IPS-20b (cell line): ENCODE data around the gene TNIP1.

Experiments
- H3K27ac ChIP-seq: one replicate; pipeline ENCODE4 v1.5.1; 2013; ENCODE audit warnings: low read length
- H3K27me3 ChIP-seq: 2 replicates; pipeline ENCODE4 v1.6.1; 2013; ENCODE audit warnings: mild to moderate bottlenecking, low read length, inconsistent platforms; ENCODE audit not compliant: insufficient read depth
- H3K36me3 ChIP-seq: 2 replicates; pipeline ENCODE4 v1.6.1; 2013; ENCODE audit warnings: low read depth, mild to moderate bottlenecking, inconsistent platforms, low read length, moderate library complexity; ENCODE audit not compliant: insufficient read depth
- H3K4me1 ChIP-seq: 2 replicates; pipeline ENCODE4 v1.6.1; 2013; ENCODE audit warnings: mild to moderate bottlenecking, control low read depth, inconsistent platforms, low read length, moderate library complexity; ENCODE audit not compliant: insufficient read depth
- H3K4me3 ChIP-seq: 2 replicates; pipeline ENCODE4 v1.5.1; 2013; ENCODE audit warnings: mild to moderate bottlenecking, low read length, inconsistent platforms
- H3K9ac ChIP-seq: 2 replicates; pipeline ENCODE4 v1.6.1; 2013; ENCODE audit warnings: low read depth, mild to moderate bottlenecking, inconsistent platforms, low read length, moderate library complexity
- H3K9me3 ChIP-seq: 2 replicates; pipeline ENCODE4 v1.6.1; 2013; ENCODE audit warnings: mild to moderate bottlenecking, low read depth, low read length, inconsistent platforms; ENCODE audit not compliant: insufficient read depth

The TNIP1 gene

DNA sequence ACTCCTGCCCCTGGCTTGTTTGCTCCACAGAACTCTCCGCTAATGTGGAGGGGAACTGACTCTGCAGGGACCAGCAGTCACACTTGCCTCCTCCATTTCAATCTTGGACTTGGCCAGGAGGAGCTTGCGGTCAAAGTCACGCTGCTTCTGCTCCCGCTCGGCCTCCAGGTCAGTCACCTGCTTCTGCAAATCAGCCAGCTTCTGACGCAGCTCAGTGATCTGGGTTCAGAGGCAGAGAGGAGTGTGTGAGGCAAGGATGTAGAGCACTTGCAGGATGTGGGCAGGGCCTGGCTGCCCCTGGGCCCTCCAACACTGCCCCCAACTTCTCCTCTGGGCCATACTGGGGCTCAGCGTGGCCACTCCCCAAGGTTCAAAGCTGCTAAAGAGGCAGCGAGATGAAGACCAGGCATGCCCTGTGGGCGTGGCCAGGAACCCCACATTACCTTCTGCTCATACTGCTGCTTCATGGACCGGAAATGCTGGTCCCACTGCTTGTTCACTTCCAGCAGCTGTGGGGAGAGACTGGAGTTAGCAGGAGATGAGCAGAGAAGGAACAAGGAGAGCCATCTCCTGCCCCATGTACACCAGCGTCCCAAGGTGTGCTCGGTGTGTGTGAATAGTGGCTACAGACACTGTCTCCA, 38.3 kb downstream of the TNIP1 start:
- no peaks in the 10 kb centered on the region for H3K9me3 ChIP-seq
- H3K9ac ChIP-seq, result no peak overlapping the region
- H3K4me3 ChIP-seq, result no peak overlapping the region
- H3K4me1 ChIP-seq, result no peaks in the 10 kb centered on the region; the same call in 1 of the 2 replicates
- H3K27ac ChIP-seq, result no peak overlapping the region
- peaks cover 18% of the 10 kb centered on the region; the same call in 1 of the 2 replicates for H3K36me3 ChIP-seq
- no peaks in the 10 kb centered on the region for H3K27me3 ChIP-seq

DNA sequence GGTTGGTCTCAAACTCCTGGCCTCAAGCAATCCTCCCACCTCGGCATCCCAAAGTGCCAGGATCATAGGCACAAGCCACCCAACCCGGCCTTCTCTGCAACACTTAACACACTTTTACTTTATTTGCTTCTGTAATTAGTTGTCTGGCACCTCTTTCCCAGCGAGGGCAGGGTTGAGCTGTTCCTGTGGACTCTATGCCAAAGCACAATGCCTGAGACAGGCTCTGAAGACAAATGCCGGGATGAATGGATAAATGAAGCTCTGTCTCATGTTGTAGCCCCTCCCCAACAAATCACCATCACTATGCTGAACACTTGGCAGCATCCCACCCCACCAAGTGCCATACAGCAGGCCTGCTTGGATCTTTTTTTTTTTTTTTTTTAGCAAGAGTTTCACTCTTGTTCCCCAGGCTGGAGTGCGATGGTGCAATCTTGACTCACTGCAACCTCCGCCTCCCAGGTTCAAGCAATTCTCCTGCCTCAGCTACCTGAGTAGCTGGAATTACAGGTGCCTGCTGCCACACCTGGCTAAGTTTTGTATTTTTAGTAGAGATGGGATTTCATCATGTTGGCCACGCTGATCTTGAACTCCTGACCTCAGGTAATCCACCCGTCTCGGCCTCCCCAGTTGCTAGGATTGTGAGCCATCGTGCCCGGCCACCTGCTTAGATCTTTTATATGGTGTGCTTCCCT, 39.1 kb downstream of the TNIP1 start:
- H3K27ac ChIP-seq, result no peak overlapping the region
- H3K36me3 ChIP-seq, result peaks cover 18% of the 10 kb centered on the region; the same call in 1 of the 2 replicates

GRCh38 chr5:151040211-151040747, 40.6 kb downstream of the TNIP1 start:
- H3K9me3 ChIP-seq, result no peaks in the 10 kb centered on the region
- no peaks in the 10 kb centered on the region for H3K27me3 ChIP-seq
- H3K4me3 ChIP-seq, result no peak overlapping the region
- no peak overlapping the region for H3K9ac ChIP-seq
- peaks cover 22% of the 10 kb centered on the region; the same call in 1 of the 2 replicates for H3K36me3 ChIP-seq
- no peaks in the 10 kb centered on the region; the same call in 1 of the 2 replicates for H3K4me1 ChIP-seq
- no peak overlapping the region for H3K27ac ChIP-seq

More for the DNA sequence above, 39.1 kb downstream of the TNIP1 start:
- H3K4me3 ChIP-seq, result no peak overlapping the region
- no peaks in the 10 kb centered on the region; the same call in 1 of the 2 replicates for H3K4me1 ChIP-seq
- no peaks in the 10 kb centered on the region for H3K27me3 ChIP-seq
- no peaks in the 10 kb centered on the region for H3K9me3 ChIP-seq
- no peak overlapping the region for H3K9ac ChIP-seq

DNA sequence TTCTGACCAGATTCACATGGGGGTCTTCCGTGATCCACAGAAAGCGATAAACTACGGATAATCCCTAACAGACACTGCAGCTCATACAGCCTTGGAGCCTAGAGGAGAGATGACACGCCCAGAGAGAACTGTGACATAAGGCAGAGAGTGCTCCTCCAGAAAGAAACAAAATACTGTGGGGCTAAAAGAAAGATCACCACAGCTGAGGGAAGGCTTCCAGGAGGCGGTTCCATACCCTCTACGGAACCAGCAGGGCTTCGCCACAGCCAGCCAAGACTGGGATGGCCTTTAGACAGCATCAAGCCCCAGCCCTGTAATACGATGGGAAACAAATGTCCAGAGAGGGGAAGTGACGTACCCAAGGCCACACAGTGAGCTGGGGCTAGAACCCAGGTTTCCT, 41.2 kb downstream of the TNIP1 start:
- no peak overlapping the region for H3K9ac ChIP-seq
- H3K9me3 ChIP-seq, result no peaks in the 10 kb centered on the region
- H3K27ac ChIP-seq, result no peak overlapping the region
- H3K4me3 ChIP-seq, result no peak overlapping the region
- H3K36me3 ChIP-seq, result peaks cover 24% of the 10 kb centered on the region; the same call in 1 of the 2 replicates
- H3K27me3 ChIP-seq, result no peaks in the 10 kb centered on the region
- no peaks in the 10 kb centered on the region; the same call in 1 of the 2 replicates for H3K4me1 ChIP-seq

GRCh38 chr5:151038801-151039238, 42.0 kb downstream of the TNIP1 start:
- no peaks in the 10 kb centered on the region for H3K27me3 ChIP-seq
- no peak overlapping the region for H3K4me3 ChIP-seq
- H3K9me3 ChIP-seq, result no peaks in the 10 kb centered on the region
- no peaks in the 10 kb centered on the region; the same call in 1 of the 2 replicates for H3K4me1 ChIP-seq
- H3K36me3 ChIP-seq, result peaks cover 31% of the 10 kb centered on the region; the same call in 1 of the 2 replicates
- H3K27ac ChIP-seq, result no peak overlapping the region
- no peak overlapping the region for H3K9ac ChIP-seq

- Histone ChIP-seq H3K36me3 (peaks cover 31% of the 10 kb centered on the region; the same call in 1 of the 2 replicates), H3K4me3 (no peak overlapping the region), H3K27me3 (no peaks in the 10 kb centered on the region), H3K27ac (no peak overlapping the region), H3K4me1 (no peaks in the 10 kb centered on the region; the same call in 1 of the 2 replicates), H3K9me3 (no peaks in the 10 kb centered on the region), H3K9ac (no peak overlapping the region)
Observed at GRCh38 chr5:151038412-151038745, 42.5 kb downstream of the TNIP1 start.

GRCh38 chr5:151037561-151038411, 43.0 kb downstream of the TNIP1 start:
- H3K27ac ChIP-seq, result no peak overlapping the region
- no peak overlapping the region for H3K9ac ChIP-seq
- H3K9me3 ChIP-seq, result no peaks in the 10 kb centered on the region
- H3K27me3 ChIP-seq, result no peaks in the 10 kb centered on the region
- H3K4me1 ChIP-seq, result no peaks in the 10 kb centered on the region; the same call in 1 of the 2 replicates
- H3K4me3 ChIP-seq, result no peak overlapping the region
- H3K36me3 ChIP-seq, result peaks cover 25% of the 10 kb centered on the region; the same call in 1 of the 2 replicates

DNA sequence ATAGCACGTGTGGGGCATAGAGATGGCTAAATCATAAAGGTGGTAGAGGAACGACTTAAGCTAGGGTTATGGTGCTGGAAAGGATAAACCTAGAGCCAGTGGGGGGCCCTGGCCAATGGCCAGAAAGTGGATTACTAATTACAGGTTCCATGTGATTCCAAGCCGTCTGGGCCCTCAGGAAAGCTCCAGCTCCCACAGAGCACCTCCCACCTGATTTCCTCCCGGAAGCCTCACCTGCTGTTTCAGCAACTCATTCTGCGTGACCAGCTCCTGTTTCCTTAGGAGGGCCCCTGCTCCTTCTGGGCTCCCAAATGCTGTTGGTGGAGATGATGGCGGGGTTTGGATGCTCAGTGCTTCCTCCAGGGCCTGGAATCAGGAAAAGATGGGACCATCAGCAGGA, 44.3 kb downstream of the TNIP1 start:
- no peak overlapping the region for H3K27ac ChIP-seq
- no peak overlapping the region for H3K9ac ChIP-seq
- no peaks in the 10 kb centered on the region for H3K9me3 ChIP-seq
- peaks cover 28% of the 10 kb centered on the region for H3K36me3 ChIP-seq
- H3K4me3 ChIP-seq, result no peak overlapping the region
- H3K4me1 ChIP-seq, result no peaks in the 10 kb centered on the region; the same call in 1 of the 2 replicates
- no peaks in the 10 kb centered on the region for H3K27me3 ChIP-seq

GRCh38 chr5:151034422-151035379, 46.1 kb downstream of the TNIP1 start:
- Histone ChIP-seq H3K27me3 (no peaks in the 10 kb centered on the region), H3K4me3 (no peak overlapping the region), H3K36me3 (peaks cover 25% of the 10 kb centered on the region), H3K9ac (no peak overlapping the region), H3K27ac (no peak overlapping the region), H3K9me3 (no peaks in the 10 kb centered on the region), H3K4me1 (no peaks in the 10 kb centered on the region)

GRCh38 chr5:151033217-151033934, 47.5 kb downstream of the TNIP1 start:
- Histone ChIP-seq H3K27me3 (no peaks in the 10 kb centered on the region), H3K9me3 (no peaks in the 10 kb centered on the region), H3K27ac (no peak overlapping the region), H3K4me3 (no peak overlapping the region), H3K36me3 (peaks cover 28% of the 10 kb centered on the region), H3K9ac (no peak overlapping the region), H3K4me1 (no peaks in the 10 kb centered on the region)
